ENCODE measurements around the gene SLC27A2. TPM values are rescaled to one million over a fixed set of nuclear protein-coding genes. Genes with fewer than 3 reads are reported as not detected.

The SLC27A2 gene
- total RNA-seq, 1 experiment from 2014 or later, result 0.77 TPM

DNA sequence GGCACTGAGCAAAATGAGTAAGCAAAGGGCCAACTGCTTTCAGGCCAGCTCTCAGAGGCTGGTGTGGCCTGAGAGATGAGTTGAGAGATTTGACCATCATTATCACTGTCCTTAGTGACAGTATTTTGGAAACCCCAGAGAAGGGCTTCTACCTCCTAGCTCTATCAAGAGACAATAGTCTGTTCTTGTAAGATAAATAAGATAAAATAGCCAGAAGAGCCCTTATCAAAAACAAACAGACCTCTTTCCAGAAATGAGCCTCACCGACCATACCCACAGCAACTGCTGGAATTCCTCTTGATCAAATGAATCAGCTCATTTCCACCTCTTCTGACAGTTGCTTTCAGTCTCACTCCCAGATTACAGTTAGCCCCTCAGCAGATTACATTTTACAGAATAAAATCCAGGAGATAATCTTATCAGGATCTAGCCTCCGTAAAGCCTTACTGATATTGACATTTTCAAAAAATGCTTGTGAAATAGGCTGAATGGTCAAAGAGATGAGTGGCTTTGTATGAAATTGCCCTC lies 79.0 kb downstream of the SLC27A2 start:
- Histone ChIP-seq H3K4me3 (ENCODE audit: low read depth, low read length, poor library complexity, severe bottlenecking) (no peak overlapping the region), H3K4me1 (ENCODE audit: insufficient read depth, low read length, poor library complexity, severe bottlenecking) (no peaks in the 10 kb centered on the region), H3K9me3 (ENCODE audit: low read depth, low read length, poor library complexity, severe bottlenecking) (no peaks in the 10 kb centered on the region), H3K36me3 (ENCODE audit: insufficient read depth, low read length, poor library complexity, severe bottlenecking) (no peaks in the 10 kb centered on the region), H3K27me3 (replicated peaks; ENCODE audit: insufficient read depth, low read depth, low read length, poor library complexity) (no peaks in the 10 kb centered on the region), H3K27ac (ENCODE audit: low read depth, low read length, poor library complexity, severe bottlenecking) (no peak overlapping the region)
- ChIA-PET POLR2A (ENCODE audit: low non-redundant PET) (no interaction called here), CTCF (no interaction called here)
- TF ChIP-seq EZH2 (IDR thresholded peaks at IDR 0.05; ENCODE audit: borderline replicate concordance, low read depth, low read length, poor library complexity, severe bottlenecking), result no peak
- TF ChIP-seq, protein P1, sequence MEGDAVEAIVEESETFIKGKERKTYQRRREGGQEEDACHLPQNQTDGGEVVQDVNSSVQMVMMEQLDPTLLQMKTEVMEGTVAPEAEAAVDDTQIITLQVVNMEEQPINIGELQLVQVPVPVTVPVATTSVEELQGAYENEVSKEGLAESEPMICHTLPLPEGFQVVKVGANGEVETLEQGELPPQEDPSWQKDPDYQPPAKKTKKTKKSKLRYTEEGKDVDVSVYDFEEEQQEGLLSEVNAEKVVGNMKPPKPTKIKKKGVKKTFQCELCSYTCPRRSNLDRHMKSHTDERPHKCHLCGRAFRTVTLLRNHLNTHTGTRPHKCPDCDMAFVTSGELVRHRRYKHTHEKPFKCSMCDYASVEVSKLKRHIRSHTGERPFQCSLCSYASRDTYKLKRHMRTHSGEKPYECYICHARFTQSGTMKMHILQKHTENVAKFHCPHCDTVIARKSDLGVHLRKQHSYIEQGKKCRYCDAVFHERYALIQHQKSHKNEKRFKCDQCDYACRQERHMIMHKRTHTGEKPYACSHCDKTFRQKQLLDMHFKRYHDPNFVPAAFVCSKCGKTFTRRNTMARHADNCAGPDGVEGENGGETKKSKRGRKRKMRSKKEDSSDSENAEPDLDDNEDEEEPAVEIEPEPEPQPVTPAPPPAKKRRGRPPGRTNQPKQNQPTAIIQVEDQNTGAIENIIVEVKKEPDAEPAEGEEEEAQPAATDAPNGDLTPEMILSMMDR (conservative IDR thresholded peaks at IDR 0.05; ENCODE audit: low read depth, low read length), result no peak
- no peak for DNase-seq (ENCODE audit: low spot score)
- intact Hi-C loops (cut with micrococcal nuclease; ENCODE audit: unreplicated experiment), result no loop called here
- no TSS peak for BruUV-seq (replicated peaks)

- Histone ChIP-seq H3K36me3 (ENCODE audit: insufficient read depth, low read length, poor library complexity, severe bottlenecking) (no peaks in the 10 kb centered on the region), H3K4me1 (ENCODE audit: insufficient read depth, low read length, poor library complexity, severe bottlenecking) (no peaks in the 10 kb centered on the region), H3K4me3 (ENCODE audit: low read depth, low read length, poor library complexity, severe bottlenecking) (no peak overlapping the region), H3K9me3 (ENCODE audit: low read depth, low read length, poor library complexity, severe bottlenecking) (no peaks in the 10 kb centered on the region), H3K27me3 (replicated peaks; ENCODE audit: insufficient read depth, low read depth, low read length, poor library complexity) (no peaks in the 10 kb centered on the region), H3K27ac (ENCODE audit: low read depth, low read length, poor library complexity, severe bottlenecking) (no peak overlapping the region)
- TF ChIP-seq, protein P1 (conservative IDR thresholded peaks at IDR 0.05; ENCODE audit: low read depth, low read length), result no peak
- TF ChIP-seq EZH2 (IDR thresholded peaks at IDR 0.05; ENCODE audit: borderline replicate concordance, low read depth, low read length, poor library complexity, severe bottlenecking), result no peak
- intact Hi-C loops (cut with micrococcal nuclease; ENCODE audit: unreplicated experiment), result no loop called here
- DNase-seq (ENCODE audit: low spot score), result no peak
- ChIA-PET CTCF (no interaction called here), POLR2A (ENCODE audit: low non-redundant PET) (no interaction called here)
- no TSS peak for BruUV-seq (replicated peaks)
Observed at GRCh38 chr15:50261981-50262380, 80.0 kb downstream of the SLC27A2 start.

DNA sequence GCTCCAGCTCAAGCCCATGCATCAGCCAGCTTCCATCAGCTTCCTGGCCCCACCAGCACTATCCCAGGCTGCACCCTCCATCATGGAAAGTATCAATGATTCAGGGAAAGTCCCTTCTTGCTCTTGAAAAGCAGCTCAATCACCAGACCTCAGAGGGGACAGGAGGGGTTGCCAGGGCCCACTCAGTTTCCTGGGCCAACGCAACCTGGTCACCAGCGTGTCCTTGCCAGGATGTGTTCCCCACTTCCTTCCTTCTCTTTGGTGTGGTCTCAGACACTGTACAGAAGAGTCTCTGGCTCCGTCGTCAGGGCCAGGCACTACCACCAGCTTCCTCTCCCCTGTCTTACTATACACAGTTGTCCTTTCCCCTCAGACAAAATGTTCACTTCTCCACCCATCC lies 80.5 kb downstream of the SLC27A2 start:
- no peaks in the 10 kb centered on the region for H3K27me3 ChIP-seq (replicated peaks; ENCODE audit: insufficient read depth, low read depth, low read length, poor library complexity)
- CTCF ChIA-PET, result no interaction called here
- H3K4me3 ChIP-seq (ENCODE audit: low read depth, low read length, poor library complexity, severe bottlenecking), result no peak overlapping the region
- H3K27ac ChIP-seq (ENCODE audit: low read depth, low read length, poor library complexity, severe bottlenecking), result no peak overlapping the region
- POLR2A ChIA-PET (ENCODE audit: low non-redundant PET), result no interaction called here
- DNase-seq (ENCODE audit: low spot score), result no peak
- no peaks in the 10 kb centered on the region for H3K9me3 ChIP-seq (ENCODE audit: low read depth, low read length, poor library complexity, severe bottlenecking)
- TF ChIP-seq, protein P1 (conservative IDR thresholded peaks at IDR 0.05; ENCODE audit: low read depth, low read length), result no peak
- no peak for TF ChIP-seq EZH2 (IDR thresholded peaks at IDR 0.05; ENCODE audit: borderline replicate concordance, low read depth, low read length, poor library complexity, severe bottlenecking)
- H3K36me3 ChIP-seq (ENCODE audit: insufficient read depth, low read length, poor library complexity, severe bottlenecking), result no peaks in the 10 kb centered on the region
- no peaks in the 10 kb centered on the region for H3K4me1 ChIP-seq (ENCODE audit: insufficient read depth, low read length, poor library complexity, severe bottlenecking)
- BruUV-seq (replicated peaks), result no TSS peak
- intact Hi-C loops (cut with micrococcal nuclease; ENCODE audit: unreplicated experiment), result no loop called here
